Measurements from ENCODE around the gene BTBD9. TPM values are rescaled to one million over a fixed set of nuclear protein-coding genes. Genes with fewer than 3 reads are reported as not detected.
A peak's percentile ranks its signal among the peaks of the same experiment; 100 is the strongest.
"Not testable (repeated sequence)": the region's sequence is repeated elsewhere in the genome, so short reads cannot be mapped to it uniquely, and the experiment has no call there.

The BTBD9 gene
- total and polyA plus RNA-seq, 2 experiments from 2014 or later: 13.0 to 17.0 TPM

GRCh38 chr6:38134704-38135088 is 505.0 kb downstream of the BTBD9 start:
- Histone ChIP-seq H3K36me3 (replicated peaks; ENCODE audit: insufficient read depth, low read depth) (no peaks in the 10 kb centered on the region), H4K20me1 (ENCODE audit: insufficient read depth, poor library complexity, severe bottlenecking) (peaks cover 42% of the 10 kb centered on the region), H3K27ac (peak overlapping the region; percentile 11), H3K79me2 (peaks cover 58% of the 10 kb centered on the region), H3K27me3 (no peaks in the 10 kb centered on the region), H2AFZ (no peak overlapping the region), H3K4me1 (ENCODE audit: insufficient read depth) (no peaks in the 10 kb centered on the region), H3K9me3 (ENCODE audit: low read depth) (no peaks in the 10 kb centered on the region), H3K9me2 (replicated peaks; ENCODE audit: insufficient read depth) (no peaks in the 10 kb centered on the region), H3K4me3 (no peak overlapping the region), H3K4me2 (no peak overlapping the region)
- no peak for DNase-seq (ENCODE audit: low spot score)
- no peak for TF ChIP-seq EZH2phosphoT487 (IDR thresholded peaks at IDR 0.05; ENCODE audit: low read depth, severe bottlenecking, unreplicated experiment)
- no peak for TF ChIP-seq CTCF (IDR thresholded peaks at IDR 0.05; ENCODE audit: poor library complexity)
- 81% methylated on average over 4 of the region's 4 CpGs for WGBS (ENCODE audit: low lambda C conversion rate, missing lambda C conversion rate)

GRCh38 chr6:38133932-38134703 is 505.6 kb downstream of the BTBD9 start:
- Histone ChIP-seq H3K79me2 (peaks cover 57% of the 10 kb centered on the region), H3K27me3 (no peaks in the 10 kb centered on the region), H2AFZ (no peak overlapping the region), H3K9me2 (replicated peaks; ENCODE audit: insufficient read depth) (no peaks in the 10 kb centered on the region), H3K4me1 (ENCODE audit: insufficient read depth) (no peaks in the 10 kb centered on the region), H3K4me3 (no peak overlapping the region), H3K27ac (peak overlapping the region; percentile 11), H3K36me3 (replicated peaks; ENCODE audit: insufficient read depth, low read depth) (no peaks in the 10 kb centered on the region), H3K4me2 (no peak overlapping the region), H4K20me1 (ENCODE audit: insufficient read depth, poor library complexity, severe bottlenecking) (peaks cover 43% of the 10 kb centered on the region), H3K9me3 (ENCODE audit: low read depth) (no peaks in the 10 kb centered on the region)
- TF ChIP-seq EZH2phosphoT487 (IDR thresholded peaks at IDR 0.05; ENCODE audit: low read depth, severe bottlenecking, unreplicated experiment) (no peak), EZH2 (IDR thresholded peaks at IDR 0.05; ENCODE audit: borderline replicate concordance) (no peak)
- WGBS (ENCODE audit: low lambda C conversion rate, missing lambda C conversion rate): 59% methylated on average over 7 of the region's 7 CpGs
- peak; percentile 33 for DNase-seq (ENCODE audit: low spot score)

- TF ChIP-seq EZH2phosphoT487 (IDR thresholded peaks at IDR 0.05; ENCODE audit: low read depth, severe bottlenecking, unreplicated experiment) (no peak), EZH2 (IDR thresholded peaks at IDR 0.05; ENCODE audit: borderline replicate concordance) (no peak), CTCF (IDR thresholded peaks at IDR 0.05; ENCODE audit: poor library complexity) (no peak)
- no peaks in the 10 kb centered on the region for H3K4me1 ChIP-seq (ENCODE audit: insufficient read depth)
- H3K79me2 ChIP-seq: peaks cover 77% of the 10 kb centered on the region
- no peaks in the 10 kb centered on the region for H3K9me2 ChIP-seq (replicated peaks; ENCODE audit: insufficient read depth)
- no peak overlapping the region for H2AFZ ChIP-seq
- no peaks in the 10 kb centered on the region for H3K27me3 ChIP-seq
- no peak for DNase-seq (ENCODE audit: low spot score)
- no peak overlapping the region for H3K4me2 ChIP-seq
- H3K9me3 ChIP-seq (ENCODE audit: low read depth): no peaks in the 10 kb centered on the region
- no peak overlapping the region for H3K27ac ChIP-seq
- no peaks in the 10 kb centered on the region for H3K36me3 ChIP-seq (replicated peaks; ENCODE audit: insufficient read depth, low read depth)
- peaks cover 39% of the 10 kb centered on the region for H4K20me1 ChIP-seq (ENCODE audit: insufficient read depth, poor library complexity, severe bottlenecking)
- no peak overlapping the region for H3K4me3 ChIP-seq
These were observed 508.2 kb downstream of the BTBD9 start for GRCh38 chr6:38131527-38131965.

- 99% methylated on average over 4 of the region's 4 CpGs for WGBS (ENCODE audit: low lambda C conversion rate, missing lambda C conversion rate)
- H3K4me2 ChIP-seq: no peak overlapping the region
- no peak for DNase-seq (ENCODE audit: low spot score)
- no peak overlapping the region for H3K27ac ChIP-seq
- peaks cover 22% of the 10 kb centered on the region for H4K20me1 ChIP-seq (ENCODE audit: insufficient read depth, poor library complexity, severe bottlenecking)
- TF ChIP-seq EZH2phosphoT487 (IDR thresholded peaks at IDR 0.05; ENCODE audit: low read depth, severe bottlenecking, unreplicated experiment) (no peak), EZH2 (IDR thresholded peaks at IDR 0.05; ENCODE audit: borderline replicate concordance) (no peak), CTCF (IDR thresholded peaks at IDR 0.05; ENCODE audit: poor library complexity) (no peak)
- H3K79me2 ChIP-seq: peaks cover 66% of the 10 kb centered on the region
- no peaks in the 10 kb centered on the region for H3K27me3 ChIP-seq
- no peaks in the 10 kb centered on the region for H3K9me2 ChIP-seq (replicated peaks; ENCODE audit: insufficient read depth)
- H3K36me3 ChIP-seq (replicated peaks; ENCODE audit: insufficient read depth, low read depth): peaks cover 5% of the 10 kb centered on the region
- no peaks in the 10 kb centered on the region for H3K4me1 ChIP-seq (ENCODE audit: insufficient read depth)
- no peak overlapping the region for H3K4me3 ChIP-seq
- H2AFZ ChIP-seq: no peak overlapping the region
- H3K9me3 ChIP-seq (ENCODE audit: low read depth): no peaks in the 10 kb centered on the region
These were observed 512.4 kb downstream of the BTBD9 start for GRCh38 chr6:38127284-38127683.

GRCh38 chr6:38124224-38124926 is 515.4 kb downstream of the BTBD9 start:
- not testable (repeated sequence) for H3K4me3 ChIP-seq; H2AFZ ChIP-seq; H3K9me2 ChIP-seq (replicated peaks; ENCODE audit: insufficient read depth); H3K9me3 ChIP-seq (ENCODE audit: low read depth); H4K20me1 ChIP-seq (ENCODE audit: insufficient read depth, poor library complexity, severe bottlenecking); H3K27ac ChIP-seq; H3K36me3 ChIP-seq (replicated peaks; ENCODE audit: insufficient read depth, low read depth); DNase-seq (ENCODE audit: low spot score); H3K4me2 ChIP-seq; H3K27me3 ChIP-seq; H3K4me1 ChIP-seq (ENCODE audit: insufficient read depth)
- peaks cover 48% of the 10 kb centered on the region for H3K79me2 ChIP-seq
- 97% methylated on average over 27 of the region's 40 CpGs for WGBS (ENCODE audit: low lambda C conversion rate, missing lambda C conversion rate)

Measured in hepatocyte (in vitro differentiated cells).